IMR-90 (cell line): Measurements from ENCODE around the gene OST4. TPM values are rescaled to one million over a fixed set of nuclear protein-coding genes. Genes with fewer than 3 reads are reported as not detected.

Experiments
- ATAC-seq: fragments of 200-7000 bp; cut with Tn5 transposase; 2 replicates; pipeline ENCODE4 v1.9.1; 2020; ENCODE audit warnings: low read depth, mild to moderate bottlenecking, moderate library complexity
- BruUV-seq: library from RNA; stranded (reverse); fragments of 400-500 nt; replicated peaks from 2 replicates; lab custom pipeline; 2021; lab: Mats Ljungman, UMichigan
- CTCF ChIA-PET: fragments of 300-600 bp; formaldehyde crosslinking; extraction: SDS; loops from one replicate; lab custom pipeline; 2021; ENCODE audit warnings: antibody characterized with exemption; lab: Yijun Ruan, JAX
- POLR2A ChIA-PET: fragments of 300-600 bp; sonication (Branson Sonifier 250); formaldehyde crosslinking; loops from one replicate; lab custom pipeline; 2022; ENCODE audit warnings: antibody characterized with exemption; ENCODE audit not compliant: unreplicated experiment; lab: Charles Lee
- DNase-seq: peaks from one replicate; pipeline ENCODE4 v3.0.0; 2013
- H2AFZ ChIP-seq: replicated peaks from 2 replicates; pipeline ENCODE3; 2013; ENCODE audit warnings: low read length, mild to moderate bottlenecking; ENCODE audit not compliant: poor library complexity
- H2AK5ac ChIP-seq: 2 replicates; pipeline ENCODE4 v1.6.1; 2013; ENCODE audit warnings: low read depth, low read length, inconsistent platforms
- H2AK9ac ChIP-seq: replicated peaks from 2 replicates; pipeline ENCODE3; 2013; ENCODE audit warnings: mild to moderate bottlenecking, low read depth, low read length, moderate library complexity; ENCODE audit not compliant: poor library complexity
- H2BK120ac ChIP-seq: 2 replicates; pipeline ENCODE4 v1.6.1; 2013; ENCODE audit warnings: low read depth, low read length, inconsistent platforms
- H2BK15ac ChIP-seq: 3 replicates; pipeline ENCODE4 v1.6.1; 2013; ENCODE audit warnings: low read depth, low read length, inconsistent platforms
- H2BK20ac ChIP-seq: 2 replicates; pipeline ENCODE4 v1.6.1; 2013; ENCODE audit warnings: low read depth, mild to moderate bottlenecking, inconsistent platforms, low read length, moderate library complexity
- H2BK5ac ChIP-seq: 2 replicates; pipeline ENCODE4 v1.6.1; 2013; ENCODE audit warnings: mild to moderate bottlenecking, low read depth, low read length, inconsistent platforms; ENCODE audit not compliant: poor library complexity, severe bottlenecking
- H3K14ac ChIP-seq: replicated peaks from 2 replicates; pipeline ENCODE4 v1.6.1; 2013; ENCODE audit warnings: low read depth, low read length, inconsistent platforms
- H3K18ac ChIP-seq: 2 replicates; pipeline ENCODE4 v1.6.1; 2013; ENCODE audit warnings: low read depth, low read length, control low read depth
- H3K23ac ChIP-seq: 2 replicates; pipeline ENCODE4 v1.6.1; 2013; ENCODE audit warnings: low read depth, low read length, inconsistent platforms
- H3K27ac ChIP-seq: 2 replicates; pipeline ENCODE4 v1.5.1; 2013; ENCODE audit warnings: mild to moderate bottlenecking, control low read depth, low read length; ENCODE audit not compliant: insufficient read depth
- H3K27me3 ChIP-seq: 2 replicates; pipeline ENCODE4 v1.6.1; 2013; ENCODE audit warnings: low read length; ENCODE audit not compliant: control insufficient read depth, insufficient read depth
- H3K36me3 ChIP-seq: 2 replicates; pipeline ENCODE4 v1.6.1; 2013; ENCODE audit warnings: low read length, mixed read lengths; ENCODE audit not compliant: control insufficient read depth, insufficient read depth
- H3K4ac ChIP-seq: 2 replicates; pipeline ENCODE4 v1.6.1; 2013; ENCODE audit warnings: low read depth, low read length, inconsistent platforms
- H3K4me1 ChIP-seq: 2 replicates; pipeline ENCODE4 v1.6.1; 2013; ENCODE audit warnings: low read length, mixed read lengths; ENCODE audit not compliant: control insufficient read depth, insufficient read depth
- H3K4me2 ChIP-seq: 2 replicates; pipeline ENCODE4 v1.6.1; 2013; ENCODE audit warnings: low read depth, mild to moderate bottlenecking, control low read depth, low read length, moderate library complexity
- H3K4me3 ChIP-seq: 2 replicates; pipeline ENCODE4 v1.5.1; 2013; ENCODE audit warnings: low read depth, mild to moderate bottlenecking, control low read depth, low read length, moderate library complexity; ENCODE audit not compliant: insufficient read depth
- H3K56ac ChIP-seq: 2 replicates; pipeline ENCODE4 v1.6.1; 2013; ENCODE audit warnings: low read length, inconsistent platforms; ENCODE audit not compliant: insufficient read depth; ENCODE audit errors: extremely low read depth
- H3K79me1 ChIP-seq, 2 experiments: 2 replicates each; pipeline ENCODE4 v1.6.1; 2013; ENCODE audit warnings: low read length in 2 of 2, inconsistent platforms in 1 of 2, low read depth in 1 of 2
- H3K9ac ChIP-seq: 2 replicates; pipeline ENCODE4 v1.6.1; 2013; ENCODE audit warnings: low read depth, low read length, control low read depth
- H3K9me1 ChIP-seq: 2 replicates; pipeline ENCODE4 v1.6.1; 2013; ENCODE audit warnings: low read length, inconsistent platforms; ENCODE audit not compliant: insufficient read depth
- H3K9me3 ChIP-seq: 2 replicates; pipeline ENCODE4 v1.6.1; 2013; ENCODE audit warnings: low read length; ENCODE audit not compliant: control insufficient read depth, insufficient read depth
- H4K20me1 ChIP-seq: 2 replicates; pipeline ENCODE4 v1.6.1; 2013; ENCODE audit warnings: low read length, inconsistent platforms; ENCODE audit not compliant: insufficient read depth
- H4K5ac ChIP-seq: 2 replicates; pipeline ENCODE4 v1.6.1; 2013; ENCODE audit warnings: mild to moderate bottlenecking, low read depth, low read length, control low read depth
- H4K8ac ChIP-seq, 2 experiments: 2 replicates each; pipeline ENCODE4 v1.6.1; 2013; ENCODE audit warnings: low read depth in 2 of 2, low read length in 2 of 2, control low read depth in 1 of 2, inconsistent platforms in 1 of 2
- H4K91ac ChIP-seq: 2 replicates; pipeline ENCODE4 v1.6.1; 2013; ENCODE audit warnings: low read depth, low read length, inconsistent platforms; ENCODE audit not compliant: insufficient read depth
- NFE2L2 ChIP-seq: fragments of 150-350 bp; IDR thresholded peaks from 2 replicates; pipeline ENCODE4 v1.6.1; 2016; ENCODE audit warnings: low read depth, mild to moderate bottlenecking, low read length
- SMC3 ChIP-seq: fragments of 150-350 bp; IDR thresholded peaks from 2 replicates; pipeline ENCODE4 v1.6.1; 2016; ENCODE audit warnings: low read depth, mild to moderate bottlenecking, antibody characterized with exemption, low read length, moderate library complexity
- whole genome bisulfite sequencing, 2 experiments: methylation state at CpG; one replicate each; pipeline versions ENCODE4 v1.1.5 to v1.1.7; 2013; ENCODE audit warnings: missing lambda C conversion rate in 2 of 2; ENCODE audit not compliant: insufficient read length in 1 of 2; ENCODE audit errors: extremely low coverage in 2 of 2; 5-methylcytosine and 5-hydroxymethylcytosine counted together
- dilution Hi-C: fragments of 300-500 bp; cut with HindIII; formaldehyde crosslinking; loops from one replicate; pipeline ENCODE4 v1.14.3; 2018; ENCODE audit warnings: low sequenced_read_pairs; ENCODE audit not compliant: unreplicated experiment
- in situ Hi-C: fragments of 300-500 bp; cut with MboI; formaldehyde crosslinking; loops from 3 replicates; pipeline ENCODE4 v1.14.3; 2019; ENCODE audit warnings: low sequenced_read_pairs, inconsistent platforms, mixed read lengths
- intact Hi-C: fragments of 100-400 bp; cut with micrococcal nuclease; formaldehyde crosslinking; loops from 2 replicates; pipeline ENCODE4 v1.10.0; 2022
- polyA plus RNA-seq, 3 experiments: library from polyadenylated mRNA; depleted of rRNA; stranded (reverse); fragments of >200 nt; gene quantifications; 2 replicates each; pipeline ENCODE4 v1.2.3, GENCODE V29; 2012; ENCODE audit warnings: low replicate concordance in 1 of 3
- total RNA-seq: library from RNA; depleted of rRNA; stranded (reverse); fragments of >200 nt; gene quantifications from 2 replicates; pipeline ENCODE4 v1.2.3, GENCODE V29; 2012

OST4 gene
- total and polyA plus RNA-seq, 2 of the 4 experiments (the other 2 are of a cell fraction) = 386 to 806 TPM

DNA sequence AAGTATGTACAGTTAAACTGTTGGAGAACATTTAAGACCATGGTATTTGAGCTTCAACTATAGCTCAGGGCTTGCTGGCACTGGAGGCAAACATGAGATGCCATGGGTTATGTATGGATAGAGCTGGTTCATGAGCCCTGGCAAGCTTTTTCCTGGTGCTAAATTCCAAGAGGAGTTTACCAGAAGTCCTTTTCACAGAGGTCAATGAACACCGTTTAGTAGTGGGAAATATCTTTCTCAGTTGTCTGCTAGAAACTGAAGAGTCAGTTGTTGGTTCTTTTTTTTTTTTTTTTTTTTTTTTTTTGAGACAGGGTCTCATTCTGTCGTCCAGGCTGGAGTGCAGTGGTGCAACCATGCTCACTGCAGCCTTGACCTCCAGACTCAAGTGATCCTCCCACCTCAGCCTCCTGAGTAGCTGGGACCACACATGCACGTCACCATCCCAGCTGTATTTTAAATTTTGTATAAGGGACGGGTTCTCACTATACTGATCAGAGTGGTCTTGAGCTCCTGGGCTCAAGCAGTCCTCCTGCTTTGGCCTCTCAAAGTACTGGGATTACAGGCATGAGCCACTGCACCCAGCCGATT, 16.5 kb upstream of the OST4 start:
- DNase-seq (no peak), ATAC-seq (no peak)
- H3K9ac ChIP-seq = no peak overlapping the region
- no peak overlapping the region for H3K4ac ChIP-seq
- peaks cover 10% of the 10 kb centered on the region; the same call in 1 of the 2 replicates for H3K36me3 ChIP-seq
- H3K4me1 ChIP-seq = peaks cover 6% of the 10 kb centered on the region
- H3K18ac ChIP-seq = no peak overlapping the region
- H4K91ac ChIP-seq = no peak overlapping the region
- H3K27ac ChIP-seq = no peak overlapping the region
- no peak overlapping the region for H3K56ac ChIP-seq
- 83% methylated on average over 2 of the region's 5 CpGs; no CpG with 5 or more reads in 1 of the 2 experiments for WGBS, 2 experiments
- no peak overlapping the region for H3K23ac ChIP-seq
- in situ Hi-C loops (no loop called here), intact Hi-C loops (loop anchor here (5.0 kb wide), 1 partner anchor 241 kb away; the partner anchor contains the start of gene DPYSL5), dilution Hi-C loops (no loop called here)
- H3K9me3 ChIP-seq = no peaks in the 10 kb centered on the region
- ChIA-PET POLR2A (interaction anchor here (0.9 kb wide), 1 partner anchor 131 kb away, joined by 3 read pairs; no protein-coding TSS in a partner anchor), CTCF (no interaction called here)
- H2BK120ac ChIP-seq = no peak overlapping the region
- H2AFZ ChIP-seq = no peak overlapping the region
- no peak overlapping the region for H4K5ac ChIP-seq
- H3K14ac ChIP-seq = no peak overlapping the region
- H4K8ac ChIP-seq = no peak overlapping the region
- no peak overlapping the region for H2AK5ac ChIP-seq
- no peak overlapping the region for H2BK5ac ChIP-seq
- H3K4me3 ChIP-seq = no peak overlapping the region
- H3K79me1 ChIP-seq = peaks cover 0 to 18% of the 10 kb centered on the region in 2 experiments; a peak in 1 of 4 replicates
- no peaks in the 10 kb centered on the region; the same call in 1 of the 2 replicates for H4K20me1 ChIP-seq
- H3K27me3 ChIP-seq = no peaks in the 10 kb centered on the region
- H2AK9ac ChIP-seq = no peak overlapping the region
- no TSS peak for BruUV-seq
- H2BK15ac ChIP-seq = no peak overlapping the region
- TF ChIP-seq NFE2L2 (no peak), SMC3 (no peak)
- H3K9me1 ChIP-seq = no peaks in the 10 kb centered on the region; the same call in 1 of the 2 replicates
- H2BK20ac ChIP-seq = no peak overlapping the region
- no peak overlapping the region for H3K4me2 ChIP-seq
